Lower leg skin (tissue), 3 donors: Measurements from ENCODE around the gene KCNJ15.

Experiments
- POLR2A ChIP-seq, 2 donors: fragments of 450-650 bp; IDR thresholded peaks; one replicate each; pipeline ENCODE4 v1.6.1; 2016 to 2017; ENCODE audit warnings: antibody characterized with exemption in 2 of 2, mild to moderate bottlenecking in 1 of 2, moderate library complexity in 1 of 2
- TF ChIP-seq, protein P1 (sequence below), 3 donors: fragments of 450-650 bp; IDR thresholded peaks; one replicate each; pipeline ENCODE4 v1.5.1; 2016; ENCODE audit warnings: antibody characterized with exemption in 3 of 3, mild to moderate bottlenecking in 3 of 3, moderate library complexity in 2 of 3

- TF ChIP-seq, protein P1, sequence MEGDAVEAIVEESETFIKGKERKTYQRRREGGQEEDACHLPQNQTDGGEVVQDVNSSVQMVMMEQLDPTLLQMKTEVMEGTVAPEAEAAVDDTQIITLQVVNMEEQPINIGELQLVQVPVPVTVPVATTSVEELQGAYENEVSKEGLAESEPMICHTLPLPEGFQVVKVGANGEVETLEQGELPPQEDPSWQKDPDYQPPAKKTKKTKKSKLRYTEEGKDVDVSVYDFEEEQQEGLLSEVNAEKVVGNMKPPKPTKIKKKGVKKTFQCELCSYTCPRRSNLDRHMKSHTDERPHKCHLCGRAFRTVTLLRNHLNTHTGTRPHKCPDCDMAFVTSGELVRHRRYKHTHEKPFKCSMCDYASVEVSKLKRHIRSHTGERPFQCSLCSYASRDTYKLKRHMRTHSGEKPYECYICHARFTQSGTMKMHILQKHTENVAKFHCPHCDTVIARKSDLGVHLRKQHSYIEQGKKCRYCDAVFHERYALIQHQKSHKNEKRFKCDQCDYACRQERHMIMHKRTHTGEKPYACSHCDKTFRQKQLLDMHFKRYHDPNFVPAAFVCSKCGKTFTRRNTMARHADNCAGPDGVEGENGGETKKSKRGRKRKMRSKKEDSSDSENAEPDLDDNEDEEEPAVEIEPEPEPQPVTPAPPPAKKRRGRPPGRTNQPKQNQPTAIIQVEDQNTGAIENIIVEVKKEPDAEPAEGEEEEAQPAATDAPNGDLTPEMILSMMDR (IDR thresholded peaks at IDR 0.05) = no peak
- no peak for TF ChIP-seq POLR2A (IDR thresholded peaks at IDR 0.05)
Observed at GRCh38 chr21:38263493-38263892, 6.7 kb downstream of the KCNJ15 start.
